Immature natural killer cell (primary cell): ENCODE results near the gene ZNF729. TPM values are rescaled to one million over a fixed set of nuclear protein-coding genes. Genes with fewer than 3 reads are reported as not detected.

Experiments
- polyA plus RNA-seq, 3 donors: library from polyadenylated mRNA; unstranded; fragments of 300-500 nt; fragmentation: Illumina TruSeq; gene quantifications; one replicate each; pipeline ENCODE4 v1.2.3, GENCODE V29; 2021

The ZNF729 gene
- polyA plus RNA-seq, 3 donors from 2014 or later = not detected

Other genes with a start within 250 kb of the ZNF729 start
- gene ZNF257, start 234.0 kb upstream of the ZNF729 start, polyA plus RNA-seq = 1 to 10 TPM in 2 of 3 donors, not detected in 1; 1.6 to 2.7 TPM
- gene ZNF676, start 89.5 kb upstream of the ZNF729 start, polyA plus RNA-seq = not detected
- gene ZNF98, start 135.9 kb downstream of the ZNF729 start, polyA plus RNA-seq = under 1 TPM in 1 of 3 donors, not detected in 2; 0.10 TPM